NCI-H1048 (cell line): Measurements from ENCODE around the gene ARHGEF28.

Experiments
- DNase-seq: peaks from one replicate; lab custom pipeline; 2025; lab: John Stamatoyannopoulos, UW

Gene ARHGEF28

DNA sequence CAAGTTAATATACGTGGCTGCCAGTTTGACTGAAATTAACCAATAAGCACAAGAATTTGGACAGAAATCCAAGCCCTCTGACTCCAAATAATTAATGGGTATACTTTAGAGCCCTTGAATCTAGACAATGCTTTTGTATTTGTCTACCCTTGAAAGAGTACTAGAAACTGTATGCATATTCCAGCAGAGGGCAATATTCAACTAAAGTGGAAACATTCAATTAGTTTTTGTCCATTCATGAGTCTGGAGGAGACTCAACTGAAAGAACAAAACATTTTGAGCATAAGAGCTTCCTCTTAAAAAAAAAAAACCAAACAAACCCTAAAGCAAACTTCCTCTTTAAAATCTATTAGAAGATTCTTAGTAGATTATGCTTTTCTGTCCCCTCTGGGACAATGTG is 157.8 kb downstream of the ARHGEF28 start:
- no peak for DNase-seq

DNA sequence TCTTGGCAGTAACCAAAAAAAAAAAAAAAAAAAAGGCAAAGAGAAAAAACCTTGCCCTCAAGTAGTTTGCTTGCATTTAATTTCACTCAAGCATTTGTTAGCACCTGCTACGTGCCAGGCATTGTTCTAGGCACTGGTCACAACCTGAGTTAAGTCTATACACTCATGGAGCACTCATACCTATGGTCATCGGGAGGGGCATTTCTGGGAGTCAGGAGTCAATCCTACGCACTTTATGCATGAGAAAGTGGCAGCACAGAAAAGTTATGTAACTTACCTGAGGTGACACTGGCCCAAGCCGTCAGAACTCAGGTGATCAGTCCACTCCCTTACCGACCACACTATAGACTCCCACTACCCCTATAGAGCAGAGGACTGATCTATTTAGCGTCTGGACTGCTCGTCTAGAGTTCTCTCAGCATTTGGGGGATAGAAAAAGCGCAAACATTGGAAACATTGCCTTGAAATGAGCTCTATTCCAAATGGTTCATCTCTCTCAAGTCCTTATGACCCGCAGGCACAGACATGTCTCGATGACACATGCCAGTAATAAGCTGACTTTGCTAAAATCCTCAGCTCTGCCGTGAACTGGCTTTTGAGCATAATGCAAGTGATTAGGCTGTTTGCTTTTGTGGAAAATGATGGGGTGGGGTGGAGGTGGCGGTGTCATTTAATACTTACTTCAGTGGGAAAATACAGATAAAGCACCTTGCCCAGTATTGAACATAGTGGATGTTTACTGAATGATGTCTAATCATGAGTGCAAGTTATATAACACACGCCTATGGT is 160.2 kb downstream of the ARHGEF28 start:
- no peak for DNase-seq

DNA sequence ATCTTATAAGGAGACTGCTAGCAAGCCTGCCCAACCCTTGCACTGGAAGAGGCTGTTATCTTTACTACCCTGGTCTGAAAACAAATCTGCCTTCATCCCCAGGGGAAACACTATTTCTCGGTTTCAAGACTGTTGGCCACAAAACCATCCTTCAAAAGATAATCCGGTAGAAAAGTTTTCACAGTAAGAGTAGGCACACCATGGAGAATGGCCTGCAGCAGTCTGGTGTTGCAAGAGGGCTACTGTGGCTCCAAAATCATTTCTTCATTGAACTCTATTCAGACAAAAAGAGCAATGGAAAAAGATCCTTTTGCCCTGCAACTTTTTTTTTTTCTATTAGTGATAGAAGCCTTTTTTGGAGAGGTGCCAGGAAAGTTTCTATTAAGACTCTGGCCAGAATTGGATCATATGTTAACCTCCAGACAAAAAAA is 163.9 kb downstream of the ARHGEF28 start:
- DNase-seq: no peak

DNA sequence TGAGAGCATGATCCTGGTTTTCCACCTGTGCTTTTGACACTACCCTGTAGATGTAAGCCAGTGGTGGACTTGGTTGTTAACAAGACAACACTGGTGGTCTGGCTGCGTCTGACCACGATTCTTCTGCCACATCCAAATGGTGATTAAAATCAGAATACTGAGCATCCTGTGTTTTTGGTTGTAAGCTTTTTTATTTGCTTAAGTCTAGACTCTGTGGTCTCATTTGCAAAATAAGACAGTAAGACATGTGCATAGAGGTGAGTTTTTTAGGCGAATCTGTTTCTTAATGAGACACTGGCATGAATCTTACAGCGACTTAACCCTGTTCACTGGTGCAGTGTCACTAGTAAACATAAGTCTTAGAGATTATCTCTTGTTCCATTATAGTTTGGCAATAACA is 165.4 kb downstream of the ARHGEF28 start:
- DNase-seq: no peak

DNA sequence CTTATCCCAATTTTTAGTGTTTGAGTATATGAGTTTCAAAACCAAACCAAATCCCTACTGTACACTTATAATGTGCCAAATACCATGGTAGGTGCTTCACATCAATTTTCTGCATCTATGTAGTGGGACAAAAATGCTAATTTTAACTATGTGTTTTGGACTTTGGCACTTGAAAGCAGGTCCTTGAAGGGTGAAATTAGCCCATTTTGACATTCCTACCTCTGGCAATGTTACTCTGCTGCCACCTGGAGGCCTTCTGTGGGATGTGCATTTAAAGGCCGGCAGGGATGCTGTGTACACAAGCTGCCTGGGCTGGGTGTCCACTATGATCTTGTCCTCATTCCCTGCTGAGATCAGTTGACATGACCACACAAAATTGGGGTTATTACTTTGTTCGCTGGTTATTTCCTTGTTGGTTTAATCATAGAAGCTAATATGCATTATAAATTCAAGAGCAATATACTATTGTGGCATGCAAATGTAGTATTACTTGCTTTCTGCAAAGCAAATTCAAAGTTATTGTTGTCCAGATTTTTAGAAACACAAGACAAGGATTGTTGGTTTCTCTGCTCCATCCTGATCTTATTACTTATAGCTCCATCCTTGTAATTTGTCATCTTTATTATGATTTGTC is 166.8 kb downstream of the ARHGEF28 start:
- peak; percentile 17 for DNase-seq

DNA sequence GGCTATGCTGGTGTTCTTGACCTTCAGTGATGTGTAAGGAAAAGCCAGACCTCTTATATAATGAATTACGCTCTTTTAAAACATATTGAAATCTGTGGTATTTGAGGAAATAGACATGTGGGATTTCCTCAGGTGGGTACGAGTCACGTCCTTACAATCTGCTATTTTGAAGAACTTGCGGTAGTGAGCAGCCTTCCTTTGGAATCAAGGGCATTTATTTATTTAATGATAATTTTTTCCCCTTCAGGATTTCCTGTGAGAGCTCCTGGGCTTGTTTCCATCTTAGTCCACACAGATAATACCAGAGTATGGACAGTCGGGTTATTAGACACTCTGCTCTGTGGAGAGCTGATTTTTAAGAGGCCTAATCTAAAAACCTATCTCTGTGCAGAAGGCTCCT is 167.9 kb downstream of the ARHGEF28 start:
- no peak for DNase-seq

DNA sequence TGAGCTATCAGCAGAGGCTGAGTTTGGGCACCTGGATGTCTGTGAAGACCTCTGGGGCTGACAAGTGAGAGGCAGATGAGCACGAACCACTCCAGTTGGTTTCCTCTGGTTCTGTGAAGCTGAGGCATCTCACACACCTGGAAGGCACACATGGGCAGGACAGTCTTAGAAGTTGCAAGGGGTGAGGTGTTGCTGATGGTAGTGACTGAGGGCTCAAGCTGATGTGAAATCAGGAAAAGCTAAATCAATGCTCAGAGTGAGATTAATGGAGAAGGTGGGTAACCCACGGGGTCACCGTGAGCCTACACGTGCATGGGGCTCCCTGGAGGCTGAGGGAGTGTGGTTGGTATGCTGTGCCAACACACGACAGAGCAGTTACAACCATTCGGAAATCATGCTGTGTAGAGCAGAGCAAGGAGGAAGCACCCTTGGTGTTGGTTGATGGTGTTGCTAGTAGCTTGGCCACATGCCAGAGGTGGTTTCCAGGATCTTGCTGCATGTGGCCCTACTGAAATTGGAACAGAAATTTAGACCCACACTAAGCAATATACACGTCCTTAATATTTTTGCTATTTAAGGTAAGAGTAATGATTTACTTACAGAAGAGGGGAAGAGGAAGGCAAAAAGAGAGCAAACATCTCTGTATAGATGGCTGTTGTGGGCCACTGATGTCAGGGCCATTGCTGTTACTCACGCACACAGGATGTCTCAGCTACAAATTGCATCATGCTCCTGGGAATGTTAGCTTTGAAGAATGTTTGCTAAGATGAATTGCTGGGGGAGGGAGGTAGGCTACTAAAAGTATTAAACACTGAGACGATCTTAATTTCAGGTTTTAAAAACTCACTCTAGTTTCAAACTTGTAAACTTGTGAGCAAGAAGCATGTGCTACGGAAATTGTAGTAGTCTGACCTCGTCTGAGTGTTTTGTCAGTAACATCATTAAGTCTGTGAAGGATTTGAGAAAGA is 170.5 kb downstream of the ARHGEF28 start:
- DNase-seq: no peak

DNA sequence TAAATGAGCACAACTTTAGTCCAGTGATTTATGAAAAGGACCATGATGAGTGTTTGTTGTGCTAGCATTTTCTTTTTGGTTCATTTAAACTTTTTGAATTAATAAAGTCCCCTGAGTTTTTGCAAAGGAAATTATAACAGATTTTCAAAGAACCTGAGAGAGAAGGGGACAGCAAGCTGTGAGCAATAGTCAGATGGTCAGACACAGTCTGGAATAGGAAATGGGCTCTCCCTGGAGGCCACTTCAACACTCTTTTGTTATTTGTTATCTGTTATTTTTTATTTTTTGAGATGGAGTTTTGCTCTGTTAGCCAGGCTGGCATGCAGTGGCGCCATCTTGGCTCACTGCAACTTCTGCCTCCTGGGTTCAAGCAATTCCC is 171.1 kb downstream of the ARHGEF28 start:
- no peak for DNase-seq

DNA sequence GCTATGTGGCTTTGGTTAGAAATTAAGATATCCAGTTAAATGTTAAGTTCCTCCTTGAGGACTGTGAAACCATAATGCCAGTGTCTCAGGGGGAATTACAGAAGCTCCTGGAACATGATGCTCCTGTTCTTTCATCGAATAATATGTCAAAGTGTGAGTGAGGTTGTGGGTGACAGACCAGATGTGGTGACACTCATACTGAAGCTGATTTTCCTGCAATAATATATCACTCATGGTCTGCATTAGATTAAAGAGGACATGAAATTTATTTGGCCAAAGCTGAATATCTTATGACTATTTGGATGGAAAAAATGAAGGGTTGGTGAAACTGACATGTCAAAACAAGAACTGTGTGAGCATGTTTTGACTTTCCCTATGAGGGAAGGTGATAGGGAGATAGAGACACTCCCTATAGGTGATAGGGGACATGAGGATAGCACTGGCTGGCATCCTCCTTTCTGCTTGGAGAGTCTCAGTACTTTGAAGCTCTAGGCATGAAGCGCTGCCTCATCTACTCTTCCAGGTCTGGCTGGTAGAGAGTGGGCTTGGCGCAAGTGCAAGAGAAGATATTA is 173.5 kb downstream of the ARHGEF28 start:
- DNase-seq: no peak

DNA sequence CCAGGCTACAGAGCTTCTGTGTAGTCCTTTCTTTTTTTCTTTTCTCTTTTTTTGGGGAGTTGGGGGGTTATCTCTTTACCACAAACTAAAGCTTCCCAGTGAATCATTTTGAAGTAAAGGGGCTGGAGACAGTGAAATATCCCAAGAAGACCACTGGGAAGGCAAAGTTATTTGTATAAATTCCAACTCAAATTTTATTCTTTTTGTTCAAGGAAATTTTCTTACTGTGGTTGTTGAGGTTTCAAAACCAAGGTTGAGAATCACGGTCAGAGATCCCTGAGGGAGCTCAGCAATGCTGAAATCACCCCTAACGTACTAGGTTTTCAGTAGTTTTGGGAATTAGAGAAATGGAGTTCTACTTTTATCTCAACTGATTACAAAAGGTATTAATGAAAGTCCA is 175.7 kb downstream of the ARHGEF28 start:
- DNase-seq: no peak

DNA sequence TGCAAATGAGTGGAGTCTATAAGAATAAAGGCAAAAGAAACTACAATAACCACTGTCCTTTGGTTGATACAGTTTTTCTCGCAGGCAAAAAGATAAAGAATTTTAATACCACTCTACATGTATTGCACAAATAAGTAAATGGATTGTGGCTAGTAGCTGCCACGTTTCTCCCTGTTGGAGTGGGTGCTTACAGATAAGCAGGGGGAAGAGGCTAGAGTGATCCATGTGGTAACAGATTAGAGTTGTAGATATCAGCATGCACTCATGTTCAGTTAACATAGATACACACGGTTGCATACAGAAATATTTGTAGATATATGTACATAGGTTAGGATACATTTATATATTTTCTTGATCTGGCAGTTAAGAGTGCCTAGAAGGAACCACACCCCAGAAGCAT is 179.5 kb downstream of the ARHGEF28 start:
- DNase-seq: no peak

DNA sequence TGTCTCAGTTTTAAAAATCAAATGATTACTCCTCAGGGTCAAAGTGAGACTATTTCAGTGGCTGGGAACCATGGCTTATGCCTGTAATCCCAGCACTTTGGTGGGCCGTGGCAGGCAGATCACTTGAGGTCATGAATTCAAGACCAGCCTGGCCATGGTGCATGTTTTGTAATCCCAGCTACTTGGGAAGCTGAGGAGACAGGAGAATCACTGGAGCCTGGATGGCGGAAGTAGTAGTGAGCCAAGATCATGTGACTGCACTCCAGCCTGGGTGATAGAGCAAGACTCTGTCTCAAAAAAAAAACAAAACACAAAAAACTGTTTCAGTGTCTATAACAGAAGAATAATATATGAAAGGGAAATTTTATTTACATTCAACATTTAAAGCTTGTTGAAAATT is 182.9 kb downstream of the ARHGEF28 start:
- no peak for DNase-seq

DNA sequence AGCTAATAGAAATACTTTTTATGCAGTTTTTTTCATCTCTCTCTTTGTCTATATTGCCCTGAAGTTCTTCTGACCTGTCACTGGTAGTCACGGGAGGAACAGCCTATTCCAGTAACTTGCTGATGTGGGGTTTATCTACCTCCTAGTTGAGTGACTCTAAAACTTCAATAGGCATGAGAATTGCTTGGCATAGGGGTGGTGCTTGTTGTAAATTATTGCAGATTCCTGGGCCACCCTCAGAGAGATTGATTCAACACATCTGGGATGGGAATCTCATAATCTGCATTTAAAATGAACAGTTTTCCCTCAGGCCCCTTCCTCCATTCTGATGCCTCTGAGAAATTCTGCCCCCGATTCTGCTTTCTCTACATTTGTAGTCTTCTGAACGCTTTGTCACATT is 184.4 kb downstream of the ARHGEF28 start:
- DNase-seq: no peak

DNA sequence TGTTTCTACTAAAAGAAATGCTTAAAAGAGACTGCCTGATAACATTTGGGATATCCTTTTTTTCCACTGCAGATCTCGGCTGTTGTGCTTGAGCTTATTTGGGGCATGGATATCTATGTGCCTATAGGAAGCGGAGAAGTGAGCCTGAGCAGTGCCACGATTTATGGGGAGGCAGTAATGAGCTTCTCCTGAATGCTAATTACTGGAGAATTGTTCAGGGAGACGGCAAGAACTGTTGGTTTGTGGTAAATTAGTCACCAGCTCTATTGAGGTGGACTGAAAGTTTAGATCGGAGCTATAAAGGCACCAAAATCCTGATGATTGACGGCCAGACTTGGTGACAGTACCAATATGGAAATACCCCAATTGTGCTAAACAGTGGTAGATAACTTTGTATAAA is 186.5 kb downstream of the ARHGEF28 start:
- no peak for DNase-seq

DNA sequence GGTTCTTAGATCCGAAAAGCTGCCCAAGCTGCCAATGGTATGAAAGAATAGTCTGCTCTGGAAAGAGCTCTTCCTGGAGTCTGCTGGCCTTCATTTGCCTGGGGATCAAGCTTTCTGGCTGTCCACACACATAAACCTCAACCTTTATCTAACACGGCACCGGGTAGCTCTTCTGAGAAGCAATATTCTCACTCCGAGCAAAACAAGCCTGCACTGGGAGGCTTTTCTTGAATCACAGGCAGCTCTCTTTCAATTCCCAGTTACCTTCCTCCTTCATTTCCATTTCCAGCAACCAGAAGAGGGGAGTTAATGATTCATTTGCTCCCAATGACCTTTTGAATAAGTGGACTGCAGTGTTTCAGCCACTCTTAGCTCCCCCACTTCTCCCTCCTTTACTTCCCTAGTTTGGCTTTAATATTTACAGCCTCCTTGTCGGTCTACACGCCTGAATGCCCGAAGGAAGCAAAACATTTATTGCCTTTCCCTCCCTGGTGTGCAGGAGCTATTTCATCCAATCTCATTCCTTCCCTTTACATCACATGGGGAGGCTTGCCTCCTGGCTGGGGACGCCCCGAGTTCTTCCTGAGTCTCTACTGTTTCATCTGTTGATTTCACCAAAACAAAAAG is 187.1 kb downstream of the ARHGEF28 start:
- no peak for DNase-seq

DNA sequence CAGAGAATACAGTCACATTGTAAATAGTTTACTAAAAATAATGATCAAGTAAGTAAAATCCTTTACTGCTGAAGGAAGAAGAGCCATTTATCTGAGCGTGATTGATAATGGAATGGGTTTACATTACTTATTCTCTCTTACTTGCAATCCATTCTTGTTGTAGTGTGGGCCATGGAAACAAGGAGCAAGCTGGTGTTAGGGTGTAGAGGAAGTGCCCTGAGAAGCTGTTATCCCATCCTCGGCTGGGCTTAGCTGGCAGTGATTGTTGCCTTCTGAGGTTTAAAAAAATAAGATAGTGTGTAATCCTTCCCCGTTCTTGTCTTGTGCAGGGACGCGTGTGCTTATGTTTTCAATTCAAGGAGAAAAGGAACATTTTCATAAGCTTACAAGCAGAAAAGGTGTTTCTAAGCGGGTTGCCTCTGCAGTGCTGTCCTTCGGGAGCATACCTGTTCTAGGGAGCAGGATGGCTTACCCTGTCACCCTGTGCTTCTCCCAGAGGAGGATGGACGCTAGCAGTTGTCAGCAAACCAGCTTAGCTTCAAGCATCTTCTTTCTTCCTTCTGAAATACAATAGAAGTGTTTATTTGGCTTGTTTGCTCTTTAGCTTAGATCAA is 188.3 kb downstream of the ARHGEF28 start:
- no peak for DNase-seq

DNA sequence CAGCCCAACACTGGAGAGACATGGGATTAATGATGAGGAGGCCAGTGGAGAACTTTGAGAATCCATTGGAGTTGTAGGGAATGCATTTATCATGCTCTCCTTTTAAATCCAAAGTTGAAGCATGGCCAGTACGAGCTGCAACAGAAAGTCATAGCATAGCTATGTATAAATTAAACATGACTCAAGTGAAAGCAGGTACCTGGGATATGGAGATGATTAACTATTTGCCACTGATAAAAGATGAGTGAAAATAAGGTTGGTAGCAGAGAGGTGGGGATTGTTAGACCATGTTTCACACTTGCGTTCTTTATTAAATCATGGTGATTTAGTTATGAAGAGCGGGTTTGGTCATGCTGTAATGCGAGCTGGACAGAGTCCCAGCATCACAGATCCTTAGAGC is 189.6 kb downstream of the ARHGEF28 start:
- DNase-seq: no peak

DNA sequence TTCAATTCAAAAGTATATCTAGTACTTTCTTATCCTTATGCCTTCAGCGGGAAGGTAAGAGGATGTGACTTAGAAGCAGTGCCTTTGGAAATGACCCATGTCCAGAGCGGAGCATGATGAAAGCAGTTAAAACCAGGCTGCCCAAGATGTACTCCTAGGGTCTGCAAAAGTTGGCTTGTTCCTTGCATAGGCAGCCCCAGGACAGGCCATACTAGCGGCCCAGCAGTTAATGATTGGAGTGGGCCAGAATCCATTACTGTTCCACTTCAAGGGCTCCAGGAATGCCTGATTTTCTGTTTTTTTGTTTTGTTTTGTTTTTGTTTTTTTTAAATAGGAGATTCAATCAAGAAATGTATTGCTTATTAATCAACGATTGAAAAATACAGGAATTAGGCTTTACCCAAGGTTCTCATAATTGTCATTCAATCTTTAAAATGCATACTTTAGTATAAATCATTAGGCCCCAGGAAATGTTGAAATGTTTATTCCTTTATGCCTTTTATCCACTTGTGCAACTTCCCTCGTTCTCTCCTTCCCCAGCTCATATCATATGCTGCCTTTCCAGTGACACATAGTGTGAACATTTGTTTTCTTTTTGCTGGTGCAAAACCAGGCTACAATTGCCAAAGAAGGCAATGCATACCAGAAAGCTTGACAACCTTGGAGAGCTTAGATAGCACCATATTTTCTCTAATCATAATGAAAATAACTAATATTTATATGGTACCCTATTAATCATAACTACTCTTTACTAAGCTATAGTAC is 190.8 kb downstream of the ARHGEF28 start:
- no peak for DNase-seq

DNA sequence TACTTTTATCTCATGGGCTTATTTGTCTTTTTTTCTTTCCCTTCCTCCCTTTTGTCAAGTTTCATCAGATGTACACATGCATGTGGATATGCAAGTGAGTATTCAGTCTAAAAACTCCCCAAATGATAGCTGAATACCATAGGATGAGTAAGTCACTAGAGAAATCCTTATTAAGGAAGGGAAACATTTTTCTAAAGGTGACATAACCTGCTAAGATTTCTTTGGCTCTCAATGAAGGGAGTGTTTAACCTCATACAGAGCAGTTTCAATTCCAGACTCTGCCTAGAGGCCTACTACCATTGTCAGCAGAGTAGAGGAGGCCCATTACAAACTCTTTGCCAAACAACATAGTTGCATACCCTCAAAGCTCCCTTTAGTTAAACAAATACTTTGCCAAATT is 192.4 kb downstream of the ARHGEF28 start:
- no peak for DNase-seq

DNA sequence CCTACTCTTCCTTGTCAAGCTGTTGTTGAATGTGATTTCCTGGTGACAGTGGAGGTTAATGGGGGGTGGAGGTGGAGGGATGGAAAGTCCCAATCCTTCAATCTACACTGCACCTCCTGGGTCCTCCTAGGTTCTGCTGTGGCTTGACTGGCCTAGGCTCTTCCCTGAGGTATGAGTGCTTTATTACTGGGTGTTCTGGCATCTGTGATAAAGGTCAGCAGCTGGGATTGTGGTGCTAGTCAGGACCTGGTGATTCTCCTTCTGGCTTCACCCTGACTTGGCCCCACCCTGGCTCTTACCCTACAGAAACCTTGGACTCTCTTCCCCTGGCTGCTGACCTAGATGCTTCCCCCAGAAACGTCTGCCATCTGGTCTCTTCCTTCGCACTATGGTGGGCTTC is 194.3 kb downstream of the ARHGEF28 start:
- DNase-seq: no peak

DNA sequence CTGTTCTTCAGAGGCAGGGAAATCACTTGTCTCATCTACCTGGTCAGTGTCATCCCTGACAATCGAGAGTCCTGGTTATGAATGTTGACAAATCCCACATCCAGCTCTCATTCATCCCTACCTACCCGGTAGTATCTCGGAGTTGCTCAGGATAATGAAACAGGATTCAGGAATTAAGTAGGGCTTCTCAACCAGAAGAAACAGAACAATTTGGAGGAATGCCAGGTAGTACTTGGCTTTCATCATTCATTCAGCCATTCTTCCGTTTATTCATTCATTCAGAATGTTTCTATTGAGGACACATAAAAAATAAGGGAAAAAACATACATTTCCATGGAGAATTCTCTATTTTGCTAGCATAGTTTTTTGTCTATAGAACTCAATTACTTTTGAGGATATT is 195.0 kb downstream of the ARHGEF28 start:
- no peak for DNase-seq
